Thymus (tissue), 11 donors: Measurements from ENCODE around the gene GUCA2B. TPM values are rescaled to one million over a fixed set of nuclear protein-coding genes. Genes with fewer than 3 reads are reported as not detected.

Source experiments
- DNase-seq, 9 donors: peaks; one replicate each; pipeline ENCODE4 v3.0.0-alpha.2; 2013; ENCODE audit warnings: low spot score in 9 of 9, low read depth in 6 of 9, missing footprints in 1 of 9
- H3K27ac ChIP-seq, 2 donors: one replicate each; pipeline ENCODE4 v1.5.1; 2013; ENCODE audit warnings: control low read depth in 1 of 2, low read depth in 1 of 2, low read length in 1 of 2, mild to moderate bottlenecking in 1 of 2, moderate library complexity in 1 of 2
- H3K27me3 ChIP-seq, 2 donors: one replicate each; pipeline ENCODE4 v1.5.1; 2013; ENCODE audit warnings: low read length in 1 of 2; ENCODE audit not compliant: control insufficient read depth in 2 of 2, insufficient read depth in 1 of 2
- H3K36me3 ChIP-seq, 2 donors: one replicate each; pipeline ENCODE4 v1.5.1; 2013; ENCODE audit warnings: low read length in 1 of 2, mild to moderate bottlenecking in 1 of 2, moderate library complexity in 1 of 2; ENCODE audit not compliant: control insufficient read depth in 2 of 2, insufficient read depth in 2 of 2
- H3K4me1 ChIP-seq, 2 donors: one replicate each; pipeline ENCODE4 v1.5.1; 2013; ENCODE audit warnings: low read length in 2 of 2; ENCODE audit not compliant: control insufficient read depth in 2 of 2, insufficient read depth in 2 of 2
- H3K4me3 ChIP-seq, 2 donors: one replicate each; pipeline ENCODE4 v1.5.1; 2013; ENCODE audit warnings: low read length in 2 of 2, control low read depth in 1 of 2, mild to moderate bottlenecking in 1 of 2
- H3K9me3 ChIP-seq, 2 donors: one replicate each; pipeline ENCODE4 v1.5.1; 2013; ENCODE audit warnings: low read length in 1 of 2, mild to moderate bottlenecking in 1 of 2; ENCODE audit not compliant: control insufficient read depth in 2 of 2, insufficient read depth in 1 of 2
- WGBS: extraction: QIAGEN DNeasy Blood & Tissue Kit; methylation state at CpG from one replicate; pipeline ENCODE4 v1.1.7; 2013; 5-methylcytosine and 5-hydroxymethylcytosine counted together
- polyA plus RNA-seq: library from polyadenylated mRNA; stranded (reverse); fragments of 200-250 nt; gene quantifications from one replicate; pipeline ENCODE4 v1.2.3, GENCODE V29; 2013
- total RNA-seq: library from RNA; stranded (reverse); fragments of 120-200 nt; gene quantifications from one replicate; pipeline ENCODE4 v1.2.4, GENCODE V29; 2013
- donor health status: healthy.

Gene GUCA2B
- total and polyA plus RNA-seq, 2 donors, result 0.28 to 0.84 TPM

DNA sequence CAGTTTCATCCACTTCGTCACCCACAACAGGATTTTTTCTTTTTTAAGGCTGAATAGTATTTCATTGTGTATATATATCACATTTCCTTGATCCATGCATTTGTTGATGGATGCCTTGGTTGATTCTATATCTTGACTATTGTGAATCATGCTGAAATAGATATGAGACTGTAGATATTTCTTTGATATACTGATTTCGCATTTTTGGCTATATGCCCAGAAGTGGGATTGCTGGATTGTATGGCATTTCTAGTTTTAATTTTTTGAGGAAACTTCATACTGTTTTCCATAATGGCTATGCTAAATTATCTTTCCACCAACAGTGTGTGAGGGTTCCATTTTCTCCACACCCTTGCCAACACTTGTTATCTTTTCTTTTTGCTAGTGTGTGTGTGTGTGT, 5.0 kb downstream of the GUCA2B start:
- DNase-seq, result no peak
- H3K36me3 ChIP-seq, result no peaks in the 10 kb centered on the region
- no peak overlapping the region for H3K27ac ChIP-seq
- 92% methylated on average over 2 of the region's 2 CpGs for WGBS
- H3K27me3 ChIP-seq, result no peaks in the 10 kb centered on the region
- H3K4me1 ChIP-seq, result peaks cover 0 to 7% of the 10 kb centered on the region in 2 donors
- no peak overlapping the region for H3K4me3 ChIP-seq
- no peaks in the 10 kb centered on the region for H3K9me3 ChIP-seq

DNA sequence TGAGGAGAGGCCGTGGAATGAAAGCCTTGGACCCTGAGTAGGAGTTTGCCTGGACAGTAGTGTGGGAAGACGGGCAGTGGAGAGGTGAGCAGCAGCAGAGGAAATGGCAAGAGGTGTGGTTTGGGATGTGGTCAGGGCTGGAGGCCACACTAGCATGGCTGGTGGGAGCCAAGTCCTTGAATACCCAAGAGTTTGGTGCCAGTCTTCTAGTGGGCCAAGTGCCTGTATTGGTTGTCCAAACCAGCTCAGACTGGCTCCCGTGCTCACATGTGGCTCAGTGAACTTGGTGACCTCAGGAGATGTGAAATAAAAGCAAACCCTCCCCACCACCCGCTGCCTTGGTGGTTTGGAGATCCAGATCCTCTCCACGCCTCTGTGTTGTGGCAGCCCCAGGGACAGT, 9.0 kb downstream of the GUCA2B start:
- Histone ChIP-seq H3K36me3 (no peaks in the 10 kb centered on the region), H3K9me3 (no peaks in the 10 kb centered on the region), H3K27ac (no peak overlapping the region), H3K27me3 (no peaks in the 10 kb centered on the region), H3K4me1 (peaks cover 0 to 7% of the 10 kb centered on the region in 2 donors), H3K4me3 (no peak overlapping the region)
- no peak for DNase-seq
- 92% methylated on average over 5 of the region's 5 CpGs for WGBS

DNA sequence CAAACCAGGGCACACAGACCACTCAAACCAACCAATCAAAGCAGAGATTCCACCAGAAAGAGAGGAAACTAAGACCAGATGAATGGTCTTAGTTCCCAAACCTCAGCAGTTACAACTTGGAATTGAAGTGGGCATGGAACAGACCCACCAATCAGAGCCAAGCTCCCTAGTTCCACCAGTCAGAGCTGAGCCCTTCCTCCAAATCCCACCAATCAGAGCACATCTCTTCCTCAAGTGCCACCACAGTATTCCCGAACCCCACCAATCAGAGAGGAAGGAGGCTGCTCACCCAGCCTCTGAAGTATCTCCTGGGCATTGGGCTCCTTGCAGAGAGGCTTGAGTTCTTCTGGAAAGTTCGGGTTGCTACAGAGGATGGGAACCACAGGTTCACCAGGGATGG, 9.9 kb downstream of the GUCA2B start:
- 90% methylated on average over 2 of the region's 2 CpGs for WGBS
- Histone ChIP-seq H3K9me3 (no peaks in the 10 kb centered on the region), H3K4me1 (no peaks in the 10 kb centered on the region), H3K27ac (no peak overlapping the region), H3K27me3 (no peaks in the 10 kb centered on the region), H3K36me3 (no peaks in the 10 kb centered on the region), H3K4me3 (no peak overlapping the region)
- DNase-seq, result no peak

DNA sequence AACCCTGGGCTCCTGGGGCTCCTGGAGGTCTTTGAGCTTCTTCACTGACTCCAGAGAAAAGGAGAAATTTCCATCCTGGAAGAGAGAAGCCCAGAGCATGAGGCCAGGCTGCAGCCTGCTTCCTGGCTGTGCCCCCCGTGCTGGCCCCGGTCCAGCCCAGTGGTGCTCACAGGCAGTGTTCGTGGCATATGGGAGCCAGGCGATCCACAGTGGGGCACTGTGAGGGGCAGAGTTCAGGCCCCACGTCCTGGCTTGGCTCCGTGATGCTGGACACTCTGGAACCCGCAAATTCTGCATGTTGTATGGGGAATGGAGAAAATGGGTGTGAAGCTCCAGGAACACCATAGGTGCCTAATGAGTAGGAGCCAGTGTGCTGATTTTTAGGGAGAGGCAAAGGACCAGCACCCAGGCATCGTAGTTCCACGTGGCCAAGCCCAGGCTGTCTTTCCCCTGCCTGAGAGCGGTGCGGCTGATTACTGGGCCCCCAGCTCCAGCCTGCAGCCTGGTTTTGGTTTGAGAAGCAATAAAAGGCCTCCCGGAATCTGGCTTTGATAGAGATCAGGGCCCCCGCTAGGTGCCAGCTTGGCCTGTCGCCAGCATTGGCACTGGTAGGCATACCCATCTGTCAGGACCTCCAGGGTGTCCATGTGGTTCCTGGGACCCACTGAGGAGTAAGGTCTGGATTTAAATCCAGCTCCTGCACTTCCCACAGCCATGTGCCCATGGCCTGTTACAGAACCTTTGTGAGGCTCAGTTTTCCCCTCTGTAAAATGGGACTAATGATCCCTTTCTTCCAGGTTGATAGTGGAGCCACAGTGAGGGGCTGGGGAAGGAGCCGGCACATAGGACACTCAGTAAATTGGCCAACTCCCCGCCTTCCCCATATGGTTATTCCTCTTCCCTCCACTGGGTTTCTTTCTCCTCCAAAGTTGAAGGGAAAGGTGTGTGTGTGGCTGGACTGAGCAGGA, 10.6 kb downstream of the GUCA2B start:
- no peaks in the 10 kb centered on the region for H3K9me3 ChIP-seq
- no peak for DNase-seq
- H3K36me3 ChIP-seq, result no peaks in the 10 kb centered on the region
- no peaks in the 10 kb centered on the region for H3K4me1 ChIP-seq
- no peak overlapping the region for H3K27ac ChIP-seq
- WGBS, result 95% methylated on average over 16 of the region's 16 CpGs
- no peaks in the 10 kb centered on the region for H3K27me3 ChIP-seq
- H3K4me3 ChIP-seq, result no peak overlapping the region

DNA sequence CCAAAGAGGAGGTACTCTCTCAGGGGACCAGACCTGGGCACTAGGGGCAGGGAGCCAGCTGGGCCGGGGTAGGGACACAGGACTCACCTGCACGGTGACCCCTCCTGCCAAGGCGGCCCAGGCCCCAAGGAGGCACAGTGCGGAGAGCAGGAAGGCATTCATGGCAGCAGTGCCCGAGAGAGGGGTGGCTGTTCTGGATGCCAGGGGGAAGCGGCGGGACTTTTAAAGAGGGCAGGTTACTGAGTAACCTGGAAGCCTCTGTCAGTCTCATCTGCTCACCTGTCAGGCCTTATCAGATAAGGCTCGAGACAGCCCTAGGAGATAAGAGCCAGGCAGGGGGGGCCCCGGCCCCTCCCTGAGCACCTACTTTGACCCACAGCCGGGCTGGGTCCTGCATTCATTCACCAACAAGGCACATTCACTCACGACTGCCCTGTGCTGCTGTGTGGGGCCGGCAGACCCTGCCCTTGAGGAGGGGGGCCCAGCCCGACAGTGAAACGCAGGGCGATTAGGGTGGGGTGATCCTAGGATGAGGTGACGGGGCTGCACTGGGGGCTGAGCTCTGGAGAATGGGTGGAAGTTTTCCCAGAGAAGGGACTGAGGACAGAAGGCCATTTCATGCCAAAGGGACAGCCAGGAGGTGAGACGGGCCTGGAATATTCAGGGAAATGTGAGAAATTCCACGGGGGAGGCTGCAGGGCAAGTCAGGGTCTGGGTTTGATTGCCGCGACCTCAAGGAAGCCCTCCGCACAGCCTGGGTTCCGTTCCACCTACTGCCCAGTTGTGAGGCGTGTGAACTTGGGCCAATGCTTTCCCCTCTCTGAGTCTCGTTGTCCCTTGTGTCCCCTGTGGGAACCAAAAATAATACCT, 11.6 kb downstream of the GUCA2B start, which contains the start of gene GUCA2A:
Gene GUCA2A, minus strand, starts transcription at position 195 of the 870 bp plus-strand sequence. Its CDS starts 33 bp downstream, at position 162.
- H3K27me3 ChIP-seq, result no peaks in the 10 kb centered on the region
- DNase-seq, result no peak
- H3K4me1 ChIP-seq, result no peaks in the 10 kb centered on the region
- no peak within 1 kb of the TSS for H3K4me3 ChIP-seq
- H3K27ac ChIP-seq, result no peak within 1 kb of the TSS
- H3K9me3 ChIP-seq, result no peaks in the 10 kb centered on the region
- 96% methylated on average over 24 of the region's 24 CpGs for WGBS
- H3K36me3 ChIP-seq, result no peaks in the 10 kb centered on the region

DNA sequence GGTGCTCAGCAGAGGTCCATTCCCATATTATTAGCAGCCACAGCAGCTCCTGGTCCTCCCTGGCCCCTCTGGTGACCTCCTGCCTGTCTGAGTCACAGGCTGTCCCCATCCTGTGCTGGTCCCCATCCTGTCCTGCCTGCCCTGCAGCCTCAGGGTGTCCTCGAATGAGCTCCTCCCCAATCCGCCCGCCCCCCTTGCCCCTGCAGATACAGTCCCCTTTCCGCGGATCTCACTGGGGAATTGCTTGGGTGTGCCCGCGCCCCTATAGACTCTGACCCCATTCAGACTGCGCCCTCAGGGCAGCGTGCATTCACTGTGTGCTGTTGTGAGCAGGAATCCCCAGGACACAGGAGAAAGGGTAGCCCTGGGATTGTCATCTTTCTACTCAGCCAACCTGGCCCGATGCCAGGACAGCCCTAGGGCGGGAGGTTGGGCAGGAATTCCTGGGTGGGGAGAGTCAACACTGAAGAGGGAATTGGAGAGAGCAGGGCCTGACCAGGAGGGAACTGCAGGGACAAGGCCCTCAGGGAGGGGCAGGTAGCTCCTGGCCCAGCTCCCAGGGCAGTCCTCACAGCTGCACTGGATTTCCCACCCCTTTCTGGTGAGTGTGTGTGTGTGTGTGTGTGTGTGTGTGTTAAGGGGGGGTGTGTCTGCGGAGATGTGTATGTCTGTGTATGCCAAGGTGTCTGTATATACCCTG, 12.5 kb downstream of the GUCA2B start:
- WGBS, result 89% methylated on average over 12 of the region's 12 CpGs
- H3K27me3 ChIP-seq, result no peaks in the 10 kb centered on the region
- no peak overlapping the region for H3K4me3 ChIP-seq
- DNase-seq, result no peak
- no peak overlapping the region for H3K27ac ChIP-seq
- no peaks in the 10 kb centered on the region for H3K9me3 ChIP-seq
- H3K4me1 ChIP-seq, result peaks cover 0 to under 1% of the 10 kb centered on the region in 2 donors
- H3K36me3 ChIP-seq, result no peaks in the 10 kb centered on the region

DNA sequence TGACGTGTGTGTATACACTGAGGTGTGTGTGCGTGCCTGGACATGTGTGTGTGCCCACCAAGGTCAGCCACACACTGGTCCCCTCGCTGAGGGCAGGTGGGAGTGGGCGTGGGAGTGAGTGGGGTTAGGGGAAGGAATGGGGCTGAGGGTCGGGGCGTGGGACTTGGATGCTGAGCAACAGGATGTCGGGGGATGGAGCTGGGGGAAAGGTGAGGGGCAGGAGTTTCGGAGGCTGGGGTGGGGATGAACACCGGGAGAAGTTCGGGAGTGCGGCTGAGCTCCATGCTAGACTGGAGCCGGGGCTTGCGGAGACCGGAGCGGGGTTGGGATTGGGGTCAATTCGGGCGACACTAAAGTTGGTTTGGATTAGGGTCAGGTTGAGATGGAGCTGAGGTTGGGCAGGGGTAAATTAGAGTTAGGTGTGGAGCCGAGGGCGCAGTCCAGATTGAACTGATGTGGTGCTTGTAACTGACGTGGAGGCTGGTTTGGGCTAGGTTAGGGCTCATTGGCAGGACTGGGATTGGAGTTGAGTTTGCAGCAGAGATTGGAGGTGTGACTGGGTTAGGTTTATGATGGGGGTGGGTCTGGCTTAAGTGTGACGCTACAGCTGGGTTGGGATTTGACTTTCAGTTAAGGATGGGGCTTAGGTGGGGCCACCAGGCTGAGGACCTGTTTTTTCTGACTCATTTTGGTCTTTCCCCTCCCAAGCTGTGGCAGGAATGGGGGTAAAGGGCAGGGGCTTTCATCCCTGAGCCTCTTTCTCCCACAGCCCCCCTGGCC, 14.6 kb downstream of the GUCA2B start:
- WGBS, result 94% methylated on average over 21 of the region's 21 CpGs
- peaks cover 0 to 8% of the 10 kb centered on the region in 2 donors for H3K4me1 ChIP-seq
- H3K36me3 ChIP-seq, result no peaks in the 10 kb centered on the region
- H3K9me3 ChIP-seq, result no peaks in the 10 kb centered on the region
- no peaks in the 10 kb centered on the region for H3K27me3 ChIP-seq
- DNase-seq, result no peak
- no peak overlapping the region for H3K4me3 ChIP-seq
- no peak overlapping the region for H3K27ac ChIP-seq

DNA sequence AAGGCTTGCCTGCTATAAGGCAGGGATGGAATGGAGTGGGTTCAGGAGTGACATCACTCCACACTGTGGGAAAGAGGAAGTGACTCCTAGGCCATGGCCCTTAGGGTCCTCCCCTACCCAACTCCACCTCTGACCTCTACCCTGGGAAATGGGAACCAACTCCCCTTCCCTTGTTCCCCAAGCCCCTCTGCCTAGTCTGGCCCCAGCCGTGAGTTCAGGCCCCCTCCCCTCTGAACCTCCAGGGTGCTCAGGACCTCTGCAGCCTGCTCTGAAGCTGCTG, 15.1 kb downstream of the GUCA2B start:
- Histone ChIP-seq H3K4me1 (peaks cover 0 to 13% of the 10 kb centered on the region in 2 donors), H3K4me3 (no peak overlapping the region), H3K27me3 (no peaks in the 10 kb centered on the region), H3K36me3 (no peaks in the 10 kb centered on the region), H3K9me3 (no peaks in the 10 kb centered on the region), H3K27ac (no peak overlapping the region)
- no peak for DNase-seq
- 87% methylated on average over 1 of the region's 1 CpG for WGBS
